Stimulated activated CD4-positive, alpha-beta T cell treated with anti-CD3 and anti-CD28 coated beads, Interleukin-12 subunit alpha, Interleukin-12 subunit beta, amount 100 ng/mL, for 4 hours (primary cell): ENCODE results near the gene GCSH.
A peak's percentile ranks its signal among the peaks of the same experiment; 100 is the strongest.

Source experiments
- DNase-seq: peaks from one replicate; pipeline ENCODE4 v3.0.0-alpha.2; 2020

The GCSH gene

DNA sequence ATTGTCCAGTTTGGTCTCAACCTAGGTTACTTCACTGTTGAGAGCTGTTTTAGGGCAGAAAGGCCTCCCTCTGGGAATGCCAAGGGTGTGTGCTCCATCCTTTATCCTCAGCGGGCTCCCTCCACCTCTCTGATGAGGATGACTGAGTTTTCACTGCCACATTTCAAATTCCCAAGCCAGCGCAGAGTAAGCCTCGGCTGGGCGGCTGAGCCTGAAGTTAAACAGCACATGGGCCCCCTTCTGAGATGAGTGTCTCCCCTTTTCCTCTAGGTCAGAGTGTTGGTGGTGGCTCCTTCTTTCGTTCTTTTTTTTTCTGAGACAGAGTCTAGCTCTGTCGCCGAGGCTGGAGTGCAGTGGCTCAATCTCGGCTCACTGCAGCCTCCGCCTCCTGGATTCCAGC, 5.5 kb upstream of the GCSH start:
- no peak for DNase-seq

DNA sequence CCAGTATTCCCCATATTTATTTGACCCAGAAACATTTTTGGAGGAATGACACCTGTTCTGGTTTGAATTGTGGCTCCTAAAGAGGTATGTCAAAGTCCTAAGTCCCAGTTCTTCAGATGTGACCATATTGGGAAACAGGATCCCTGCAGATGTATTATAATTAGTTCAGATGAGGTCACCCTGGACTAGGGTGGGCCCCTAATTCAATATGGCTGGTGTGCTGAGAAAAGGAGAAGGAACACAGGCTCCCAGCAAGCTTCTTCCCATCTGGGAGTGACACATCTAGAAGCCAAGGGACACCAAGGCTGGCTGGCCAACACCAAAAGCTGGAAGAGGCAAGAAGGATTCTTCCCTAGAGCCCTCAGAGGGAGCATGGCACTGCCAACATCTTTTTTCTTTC, 3.8 kb upstream of the GCSH start:
- no peak for DNase-seq

DNA sequence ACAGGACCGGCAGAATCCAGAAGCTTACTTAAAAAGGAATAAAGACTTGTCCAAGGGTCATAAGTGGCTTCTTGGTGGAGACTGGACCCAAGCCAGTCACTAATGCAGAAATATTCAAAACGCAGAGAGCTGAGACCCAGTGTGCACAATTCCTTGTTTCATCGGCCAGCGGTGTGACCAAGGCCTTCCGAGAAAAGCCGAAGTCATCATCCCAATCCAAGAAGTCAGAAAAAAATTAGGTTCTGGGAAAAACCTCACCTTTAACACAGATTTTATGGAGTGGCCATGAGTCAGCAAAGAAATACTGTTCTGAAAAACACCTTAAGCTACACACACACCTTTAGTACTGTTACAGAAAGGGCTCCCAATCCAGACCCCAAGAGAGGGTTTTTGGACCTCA, 1.0 kb upstream of the GCSH start:
- DNase-seq, result no peak

DNA sequence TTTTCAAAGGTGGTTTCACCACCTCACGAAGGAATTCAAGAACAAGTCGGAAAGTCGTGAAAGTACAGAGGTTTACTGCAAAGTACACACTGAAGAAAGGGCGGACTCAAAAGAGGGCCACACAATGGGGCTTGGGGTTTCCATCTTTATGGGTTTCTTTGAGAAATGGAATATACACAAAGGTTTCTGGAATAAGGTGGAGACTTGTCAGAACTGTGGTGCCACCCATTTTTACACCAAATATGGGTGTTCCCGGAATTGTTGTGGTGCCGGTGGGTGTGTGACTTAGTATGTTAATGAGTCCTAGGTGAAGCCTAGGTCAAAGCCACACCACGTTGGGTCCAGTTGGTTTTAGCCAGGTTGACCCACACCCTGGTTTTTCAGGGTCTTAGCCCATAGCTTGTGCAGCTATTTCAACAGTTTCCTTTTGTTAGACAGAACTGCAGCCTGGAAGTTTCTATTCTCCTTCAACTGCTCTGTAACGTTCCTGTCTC, 567 bp upstream of the GCSH start:
- DNase-seq, result no peak

DNA sequence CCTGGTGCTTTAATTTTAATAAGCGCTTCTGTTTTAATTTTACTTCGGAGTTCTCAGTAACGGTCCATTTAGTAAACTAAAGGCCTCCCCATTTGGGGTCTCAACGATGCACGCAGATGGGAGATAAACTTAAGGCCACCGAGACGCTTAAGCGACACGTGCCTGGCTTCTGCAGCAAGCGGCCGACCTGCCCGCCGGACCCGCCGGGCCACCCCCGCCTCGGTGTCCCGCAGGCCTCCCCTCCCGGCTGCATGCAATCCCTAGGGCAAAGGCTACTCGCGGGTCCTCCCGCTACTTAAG, 592 bp downstream of the GCSH start:
- no peak for DNase-seq

DNA sequence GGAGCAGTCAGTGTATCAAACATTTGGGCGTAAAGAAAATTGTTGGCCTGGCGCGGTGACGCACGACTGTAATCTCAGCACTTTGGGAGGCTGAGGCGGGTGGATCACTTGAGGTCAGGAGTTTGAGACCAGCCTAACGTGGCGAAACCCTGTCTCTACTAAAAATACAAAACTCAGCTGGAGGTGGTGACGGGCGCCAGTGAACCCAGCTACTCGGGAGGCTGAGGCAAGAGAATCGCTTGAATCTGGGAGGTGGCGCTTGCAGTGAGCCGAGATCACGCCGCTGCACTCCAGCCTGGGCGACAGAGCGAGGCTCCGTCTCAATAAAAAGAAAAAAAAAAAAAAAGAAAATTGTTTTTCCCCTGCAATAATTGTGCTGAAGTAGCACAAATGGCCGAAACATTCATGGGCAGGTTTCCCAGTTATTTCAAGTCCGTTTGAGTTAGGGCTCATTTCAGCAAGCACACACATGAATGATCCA, 1.4 kb downstream of the GCSH start:
- DNase-seq, result no peak

DNA sequence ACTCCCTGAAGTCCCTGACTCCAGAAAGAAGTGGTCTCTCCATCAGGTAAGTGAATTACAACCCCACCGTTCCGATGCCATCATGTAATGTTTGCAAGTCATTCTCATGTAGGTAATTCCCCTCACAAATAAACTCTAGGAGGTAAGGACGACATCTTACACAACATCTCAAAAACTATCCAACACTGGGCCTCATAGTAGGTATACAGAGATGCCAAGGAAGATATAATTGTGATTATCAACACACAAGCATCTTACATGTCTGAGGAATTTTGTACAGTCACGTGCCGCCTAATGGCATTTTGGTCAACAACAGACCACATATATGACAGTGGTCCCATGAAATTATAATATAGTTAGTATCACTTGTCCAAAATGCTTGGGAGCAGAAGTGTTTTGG, 7.4 kb downstream of the GCSH start:
- DNase-seq, result no peak

DNA sequence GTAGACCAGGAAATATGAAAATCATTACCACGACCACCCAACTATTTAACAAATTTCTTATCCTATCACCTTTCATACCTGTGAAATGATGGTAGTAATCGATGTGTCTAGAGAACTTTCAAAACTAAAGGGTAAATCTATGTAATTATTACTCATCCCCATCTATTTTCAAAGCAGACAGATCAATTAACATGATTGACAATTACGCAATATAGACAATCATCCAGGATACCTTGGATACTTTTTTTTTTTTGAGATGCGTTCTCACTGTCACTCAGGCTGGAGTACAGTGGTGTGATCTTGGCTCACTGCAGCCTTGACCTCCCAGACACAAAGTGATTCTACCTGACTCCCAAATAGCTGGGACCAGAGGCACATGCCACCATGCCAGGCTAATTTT, 15.2 kb downstream of the GCSH start:
- DNase-seq, result no peak

DNA sequence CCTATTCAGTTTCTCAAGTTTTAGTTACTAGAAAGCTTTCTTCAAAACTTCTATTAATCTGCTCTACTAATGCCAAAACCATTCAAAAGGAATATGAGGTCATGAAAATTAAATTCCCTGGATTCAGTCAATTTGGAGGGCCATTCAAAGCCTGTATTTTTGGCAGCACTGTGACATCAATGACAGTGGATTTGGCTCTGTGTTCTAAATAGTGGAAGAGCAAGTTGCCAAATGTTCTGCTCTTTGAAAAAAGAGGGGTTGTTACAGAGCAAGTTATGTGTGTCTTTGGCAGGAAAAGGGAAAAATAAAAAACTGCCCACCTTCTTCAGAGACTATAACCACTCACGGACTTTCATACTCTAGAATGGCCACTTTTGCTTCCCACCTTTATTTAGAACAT, 16.0 kb downstream of the GCSH start:
- DNase-seq, result no peak

DNA sequence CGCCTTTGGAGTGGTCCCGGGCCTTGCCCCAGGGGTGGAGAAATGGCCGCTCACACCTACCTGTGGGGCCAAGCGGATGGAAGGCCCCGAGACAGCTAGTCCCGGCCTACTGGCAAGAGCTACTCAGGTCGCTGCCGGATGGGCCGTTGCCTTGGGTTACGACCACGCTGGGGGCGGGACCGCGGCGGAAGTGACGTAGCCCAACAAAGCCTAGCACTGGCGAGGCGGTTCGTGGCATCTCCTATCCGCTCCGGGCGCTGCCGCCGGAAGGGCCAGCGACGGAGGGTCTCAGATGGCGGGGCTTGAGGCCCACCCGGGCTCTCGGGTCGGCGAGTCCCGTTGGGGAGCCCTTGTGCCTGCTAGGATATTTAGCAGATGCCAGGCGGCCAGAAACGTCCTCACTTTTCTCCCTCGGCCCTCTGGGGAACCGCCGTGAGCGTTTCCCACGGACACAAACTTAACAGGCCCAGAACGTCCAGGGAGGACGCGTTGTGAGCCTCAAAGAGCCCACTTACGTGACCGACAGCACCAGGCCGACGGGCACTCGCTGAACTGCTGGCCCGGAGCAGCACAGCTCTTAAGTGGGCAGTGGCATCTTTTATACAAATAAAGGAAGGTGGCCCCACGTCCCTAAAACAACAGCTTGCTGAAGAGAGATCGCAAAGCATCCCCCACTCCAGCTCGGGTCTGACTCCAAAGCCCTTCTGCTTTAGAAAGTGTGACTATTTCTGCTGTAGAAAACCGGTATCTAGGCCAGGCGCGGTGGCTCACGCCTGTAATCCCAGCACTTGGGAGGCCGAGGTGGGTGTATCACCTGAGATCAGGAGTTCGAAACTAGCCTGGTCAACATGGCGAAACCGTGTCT, 18.9 kb downstream of the GCSH start, which contains the start of gene C16orf46:
C16orf46 (minus strand) TSS at position 163 of the 865 bp plus-strand sequence. CDS start 13,283 bp downstream, outside the sequence.
- DNase-seq, result peak; percentile 96

DNA sequence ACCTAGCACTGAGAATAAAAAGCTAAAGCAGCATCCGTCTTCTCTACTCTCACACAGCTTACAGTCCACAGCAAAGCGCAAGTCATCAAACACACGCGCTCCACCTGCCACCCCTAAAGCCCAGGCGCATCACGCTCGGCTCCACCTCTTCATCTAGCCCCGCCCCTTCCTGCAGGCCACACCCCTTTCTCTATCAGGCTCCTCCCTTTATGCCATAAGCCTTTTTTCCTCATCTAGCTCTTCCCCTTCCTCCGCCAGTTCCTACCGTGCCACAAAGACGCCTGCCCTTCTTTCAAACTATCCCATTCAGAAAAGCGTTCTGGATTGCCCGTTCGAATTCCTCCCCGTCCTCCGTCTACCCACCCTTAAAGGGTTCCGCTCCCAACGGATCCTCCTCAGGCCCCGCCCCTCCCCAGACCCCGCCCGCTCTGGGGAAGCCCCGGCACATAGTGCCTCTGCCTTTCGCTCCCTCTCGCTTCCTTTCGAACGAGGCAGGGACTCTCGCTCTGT, 19.6 kb downstream of the GCSH start:
- DNase-seq, result peak; percentile 92

DNA sequence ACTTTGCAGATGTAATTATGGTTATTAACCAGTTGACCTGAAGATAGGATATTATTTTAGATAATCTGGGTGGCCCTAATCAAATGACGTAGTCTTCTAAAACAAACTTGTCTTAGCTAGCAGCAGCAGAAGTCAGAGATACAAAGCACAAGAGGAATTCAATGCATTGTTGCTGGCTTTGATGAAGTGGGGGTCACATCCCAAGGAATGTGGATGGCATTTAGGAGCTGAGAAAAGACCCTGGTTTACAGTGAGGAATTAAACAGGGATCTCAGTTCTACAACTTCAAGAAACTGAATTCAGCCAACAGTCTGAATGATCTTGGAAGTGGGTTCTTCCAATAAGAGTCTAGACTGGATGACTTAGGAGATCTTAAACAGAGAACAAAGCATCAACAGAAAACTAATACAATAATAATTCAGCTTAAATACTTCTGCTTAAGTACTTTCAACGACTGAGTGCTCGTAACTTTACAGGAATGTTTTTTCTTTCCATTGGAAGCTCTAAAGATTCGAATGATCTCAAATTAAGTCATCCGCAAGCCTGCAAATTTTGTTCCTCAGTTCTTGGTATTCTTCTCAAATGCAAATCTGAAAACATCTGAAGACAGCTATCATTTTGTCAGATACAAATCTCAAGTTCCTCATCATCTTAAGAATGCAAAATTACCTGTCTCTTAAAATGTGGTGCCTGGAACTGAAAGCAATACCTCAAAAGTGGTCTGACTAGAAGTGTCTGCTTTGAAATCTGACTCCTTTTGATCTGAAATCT, 22.4 kb downstream of the GCSH start:
- no peak for DNase-seq

DNA sequence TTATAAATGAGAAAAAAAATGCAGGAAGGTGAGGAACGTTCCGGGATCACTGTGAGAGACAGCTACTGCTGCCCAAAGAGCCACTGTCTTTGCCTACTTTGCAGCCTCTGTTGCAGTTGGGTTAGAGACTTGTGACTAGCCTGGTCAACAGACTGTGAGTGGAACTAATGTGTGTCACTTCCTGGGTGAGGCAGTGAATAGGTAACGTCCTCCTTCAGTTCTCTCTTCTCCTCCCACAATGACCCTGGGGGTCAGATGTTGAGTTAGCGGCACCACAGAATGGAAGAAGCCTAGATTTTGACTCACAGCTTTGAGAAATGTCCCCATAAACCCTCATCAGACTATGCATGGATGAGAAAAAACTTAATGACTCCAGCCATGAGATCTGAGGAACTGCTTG, 24.4 kb downstream of the GCSH start:
- no peak for DNase-seq

DNA sequence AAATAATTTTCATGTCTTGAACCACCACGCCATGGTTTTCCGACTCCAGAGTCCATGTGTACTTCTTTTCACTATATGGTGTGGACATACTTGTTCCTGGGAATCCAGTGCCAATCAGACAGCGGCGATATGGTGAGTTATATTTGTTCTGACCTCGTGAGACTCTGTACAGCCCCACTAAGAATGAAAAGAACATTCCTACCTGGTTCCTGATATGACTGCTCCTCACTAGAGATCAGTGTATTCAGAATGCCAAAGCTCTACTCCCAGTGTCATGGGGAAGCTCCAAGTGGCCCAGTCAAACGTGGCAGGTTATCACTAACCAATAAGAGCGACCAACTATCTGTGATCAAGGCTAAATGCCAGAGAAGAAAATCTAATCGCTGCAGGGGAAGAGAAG, 25.2 kb downstream of the GCSH start:
- no peak for DNase-seq

DNA sequence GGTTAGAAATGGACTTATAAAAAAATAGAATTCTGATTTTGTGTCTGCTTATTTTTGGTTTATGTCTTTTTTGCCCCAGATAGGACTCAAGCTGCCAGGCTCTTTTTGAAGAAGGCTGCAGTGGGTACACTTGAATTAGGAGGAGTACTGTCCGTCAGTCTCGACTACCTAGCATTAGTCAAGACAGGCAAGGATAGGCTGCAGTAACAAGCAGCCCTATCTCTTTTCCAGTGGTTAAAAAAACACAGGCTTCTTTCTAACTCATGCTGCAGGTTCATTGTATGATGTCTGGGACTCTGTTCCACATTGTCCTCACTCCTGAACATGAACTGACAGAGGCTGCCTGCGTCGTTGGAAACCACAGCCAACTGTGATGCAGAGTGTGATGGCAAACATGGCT, 27.1 kb downstream of the GCSH start:
- DNase-seq, result no peak

DNA sequence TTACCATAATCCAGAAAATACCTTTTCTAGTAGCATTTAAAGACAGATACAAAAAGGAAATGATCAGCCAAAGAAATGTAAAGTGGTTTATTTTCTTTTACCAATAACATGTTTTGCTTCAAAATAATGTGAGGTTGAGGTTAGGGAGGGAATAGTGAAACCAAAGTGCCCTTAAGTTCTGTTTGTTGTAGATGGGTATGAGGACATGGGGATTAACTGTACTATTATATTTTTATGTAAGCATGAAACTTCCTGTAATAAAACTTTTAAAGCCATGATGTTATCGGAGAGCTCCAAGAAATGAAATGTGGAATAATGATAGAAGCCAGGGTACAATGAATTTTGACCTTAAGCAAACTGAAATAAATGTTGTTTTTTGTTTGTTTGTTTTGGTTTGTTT, 29.0 kb downstream of the GCSH start:
- no peak for DNase-seq

DNA sequence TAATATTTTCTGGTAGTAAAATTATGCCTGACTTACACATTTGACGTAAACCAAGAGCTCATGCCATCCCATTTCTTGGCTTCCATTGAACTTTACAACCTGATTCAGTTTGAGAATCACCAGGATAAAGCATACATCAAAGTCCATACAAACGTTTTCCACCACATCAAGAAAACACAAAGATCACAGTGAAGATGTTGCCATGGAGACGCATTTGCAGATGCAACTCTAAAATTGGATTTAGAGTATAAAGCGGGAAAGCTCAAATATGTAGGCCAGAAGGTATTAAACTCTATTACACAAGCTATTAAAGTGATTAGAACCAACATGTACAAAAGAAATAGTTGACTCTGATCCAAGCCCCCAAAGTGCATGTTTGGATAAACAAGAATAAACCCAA, 29.5 kb downstream of the GCSH start:
- DNase-seq, result no peak

DNA sequence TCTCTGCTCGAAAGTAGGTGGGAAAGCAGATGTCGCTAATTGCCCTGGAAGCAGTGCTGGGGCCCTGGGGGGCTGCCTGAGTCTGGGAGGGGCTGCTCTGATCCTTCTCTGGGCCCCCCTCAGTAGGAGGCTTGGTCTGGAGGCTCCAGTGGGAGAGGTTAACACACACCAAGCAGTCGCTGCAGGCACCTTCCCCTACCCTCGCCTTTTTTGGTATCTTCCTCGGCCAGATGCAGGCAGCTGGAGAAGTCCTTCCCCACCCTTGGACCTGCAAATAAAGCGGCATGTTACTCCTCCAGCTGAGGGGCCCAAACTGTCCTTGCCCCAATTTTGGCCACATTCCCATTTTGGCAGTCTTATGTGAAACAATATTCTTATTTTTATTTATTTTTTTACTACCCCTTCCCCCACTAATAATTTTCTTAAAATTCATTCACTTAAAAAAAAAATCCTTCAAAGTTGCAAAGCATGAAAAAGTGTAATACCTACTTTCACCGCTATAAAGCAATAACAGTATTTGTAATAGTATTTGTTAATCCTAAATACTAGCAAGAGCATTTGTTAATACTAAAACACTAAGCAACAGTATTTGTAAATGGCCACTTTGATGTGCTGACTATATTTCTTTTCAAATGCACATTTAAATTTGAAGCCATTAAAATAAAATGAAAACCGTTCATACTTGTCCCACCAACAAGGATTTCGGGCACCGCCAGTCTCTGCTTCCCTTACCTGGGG, 34.2 kb downstream of the GCSH start:
- DNase-seq, result no peak

DNA sequence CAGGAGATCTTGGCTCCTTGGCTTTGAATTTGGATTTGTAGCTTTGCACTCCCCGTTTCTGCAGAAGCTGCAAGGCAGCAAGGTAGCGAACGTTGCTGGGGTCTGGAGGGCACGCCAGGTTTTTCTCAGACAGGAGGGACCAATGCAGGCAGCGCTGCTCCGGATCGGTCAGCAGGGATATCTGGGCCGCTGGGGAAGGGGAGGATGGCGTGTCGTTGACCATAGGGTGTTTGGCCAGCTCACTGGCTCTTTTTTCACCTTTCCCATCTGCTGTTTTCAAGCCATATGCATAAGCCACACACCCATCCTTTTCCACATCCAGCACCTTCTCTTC, 34.9 kb downstream of the GCSH start:
- DNase-seq, result no peak

DNA sequence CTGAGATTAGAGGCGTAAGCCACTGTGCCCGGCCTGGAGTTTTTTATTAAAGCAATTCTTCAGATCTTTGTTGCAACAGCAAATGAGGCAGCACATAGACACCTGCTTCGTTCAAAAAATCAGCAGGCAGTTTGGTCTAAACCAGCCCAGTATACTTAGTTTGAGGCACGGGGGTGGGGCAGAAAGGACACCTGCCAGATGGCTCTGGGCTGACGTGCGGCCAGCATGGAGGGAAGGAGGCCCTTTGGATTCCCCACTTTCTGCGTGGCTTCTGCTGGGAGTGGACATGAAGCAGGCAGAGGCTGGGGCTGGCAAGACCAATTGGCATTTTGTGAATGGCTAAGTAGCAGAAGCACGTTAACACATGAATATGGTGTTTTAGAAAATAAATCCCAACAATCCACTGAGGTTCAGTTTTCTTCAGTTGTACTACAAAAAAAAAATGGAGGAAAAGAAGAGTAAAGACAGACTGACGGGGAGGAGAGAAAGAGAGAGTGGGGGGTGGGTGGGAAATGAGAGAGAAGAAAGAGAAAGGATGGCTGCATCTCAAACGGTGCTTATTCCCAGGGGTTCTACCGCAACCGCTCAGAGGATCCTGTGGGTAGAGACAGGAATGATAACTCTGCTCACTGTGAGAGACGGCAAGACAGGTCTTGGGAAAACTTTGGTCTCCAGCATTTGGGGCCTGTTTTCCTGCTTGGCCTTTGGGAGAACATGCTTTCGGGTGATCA, 35.5 kb downstream of the GCSH start:
- DNase-seq, result no peak

DNA sequence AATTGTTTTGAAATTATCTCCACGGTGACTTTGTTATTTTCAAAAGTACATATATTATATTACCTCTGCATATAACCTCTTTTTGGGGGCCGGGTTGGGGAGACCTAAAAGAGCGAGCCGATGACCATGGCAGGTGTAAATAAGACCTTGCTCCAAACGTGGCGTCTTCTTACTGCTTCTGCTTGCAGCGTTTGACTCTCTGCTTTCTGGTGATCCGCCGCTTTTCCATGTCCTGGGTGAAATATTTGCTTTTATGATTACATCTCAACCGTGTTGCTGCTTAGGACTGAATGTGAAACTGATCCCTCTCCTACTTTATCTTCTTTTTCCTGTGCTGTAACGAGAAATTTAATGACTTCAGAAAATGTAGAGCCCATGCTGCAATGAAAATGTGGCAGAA, 42.4 kb downstream of the GCSH start:
- DNase-seq, result no peak

DNA sequence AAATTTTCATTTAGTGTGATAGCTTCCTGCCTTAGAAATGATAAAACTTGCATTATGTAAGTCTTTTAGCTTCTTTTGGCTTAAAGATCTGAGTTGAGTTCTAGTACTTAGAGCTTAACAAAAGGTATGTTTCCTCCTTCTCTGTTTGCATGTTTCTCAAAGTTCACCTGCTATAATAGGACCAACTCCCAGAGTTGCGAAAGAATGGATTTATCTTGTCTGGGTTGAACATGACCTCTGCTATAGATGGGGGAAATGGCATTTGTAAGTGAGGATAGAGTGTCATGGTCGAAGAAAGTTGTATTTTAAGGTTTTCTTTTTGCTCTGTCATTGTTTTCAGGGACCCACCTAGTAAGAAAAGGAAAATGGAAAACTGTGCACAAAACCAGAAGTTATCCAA, 53.4 kb downstream of the GCSH start:
- DNase-seq, result no peak

DNA sequence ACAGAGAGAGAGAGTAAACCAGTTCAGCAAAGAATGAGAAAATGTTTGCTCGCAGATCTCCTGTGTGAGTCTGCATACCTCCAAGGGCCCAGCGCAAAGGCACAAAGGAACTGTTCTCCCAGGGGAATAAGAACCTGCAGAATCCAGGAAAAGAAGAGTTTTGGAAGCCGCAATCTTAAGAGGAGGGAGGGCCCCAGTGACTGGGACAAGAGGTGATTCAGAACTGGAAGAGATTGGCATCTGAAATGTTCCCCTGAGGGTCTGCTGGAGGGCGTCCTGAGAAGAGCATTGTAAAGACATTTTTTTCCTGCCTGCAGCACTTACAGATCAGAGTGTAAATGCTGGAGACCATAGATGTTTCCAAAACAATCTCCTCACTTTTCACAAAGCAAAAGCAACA, 54.5 kb downstream of the GCSH start:
- DNase-seq, result no peak
